HG02678 (cell line): ENCODE data around the gene DCLRE1A.
A peak's percentile ranks its signal among the peaks of the same experiment; 100 is the strongest.
"Not testable (repeated sequence)": the region's sequence is repeated elsewhere in the genome, so short reads cannot be mapped to it uniquely, and the experiment has no call there.

Source experiments
- ATAC-seq: cut with Tn5 transposase; IDR thresholded peaks from one replicate; pipeline ENCODE4 v1.9.1; 2021; ENCODE audit warnings: mild to moderate bottlenecking, moderate library complexity; ENCODE audit not compliant: unreplicated experiment

Gene DCLRE1A

DNA sequence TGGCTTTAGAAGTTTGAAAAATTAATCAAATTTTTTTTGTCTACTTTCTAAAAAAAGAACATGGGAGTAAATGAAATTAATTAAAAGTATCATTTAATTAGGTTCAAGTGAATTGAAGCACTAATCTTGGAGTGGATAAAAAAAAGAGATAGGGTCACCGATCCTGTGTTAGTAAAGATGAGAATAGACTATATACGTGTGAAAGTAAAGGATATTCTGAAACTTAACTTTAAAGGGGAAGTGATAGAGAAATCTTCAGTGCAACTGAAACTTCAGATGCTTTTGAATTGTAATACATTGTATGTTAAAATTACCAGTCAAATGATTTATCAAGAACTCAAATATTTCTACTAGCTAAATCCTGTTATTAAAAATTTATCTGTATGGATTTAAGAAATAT is 5.4 kb upstream of the DCLRE1A start:
- peak; percentile 38 for ATAC-seq

DNA sequence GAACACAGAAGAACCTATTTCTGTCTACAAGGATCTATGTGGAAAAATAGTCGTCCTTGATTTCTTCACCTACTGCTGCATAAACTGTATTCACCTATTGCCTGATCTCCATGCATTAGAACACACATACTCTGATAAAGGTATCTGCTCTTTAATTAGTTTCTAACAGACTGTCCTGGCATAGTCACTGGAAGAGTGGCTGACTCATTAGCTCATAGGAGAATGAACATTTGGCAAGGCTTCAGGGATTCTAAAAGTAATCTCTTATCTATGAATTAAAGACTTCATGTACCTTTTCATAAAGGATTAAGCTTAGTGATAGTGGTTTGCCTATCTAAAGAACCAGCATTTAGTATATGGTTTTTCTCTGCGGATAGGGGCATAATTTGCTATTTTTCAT is 4.7 kb upstream of the DCLRE1A start:
- no peak for ATAC-seq

- ATAC-seq: no peak
Measured at GRCh38 chr10:113857210-113857609, 3.3 kb upstream of the DCLRE1A start.

DNA sequence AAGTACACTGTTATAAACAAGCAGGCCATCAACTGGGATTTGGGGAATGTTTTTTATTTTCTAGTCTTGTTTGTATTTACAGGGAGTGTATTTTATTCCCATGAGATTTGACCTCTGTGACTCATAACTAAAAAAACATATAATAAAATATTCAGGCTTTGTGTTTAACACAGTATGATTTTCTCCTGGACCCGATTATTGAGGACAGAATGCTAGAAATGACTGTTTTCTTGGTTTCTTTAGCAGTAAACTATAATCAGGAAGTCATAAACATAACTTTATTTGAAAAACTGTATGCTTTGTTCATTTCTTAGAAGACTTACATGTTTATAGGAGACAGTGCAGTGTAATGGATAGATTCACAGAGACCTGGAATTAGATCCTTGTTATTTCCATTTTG is 2.7 kb upstream of the DCLRE1A start:
- ATAC-seq: no peak

DNA sequence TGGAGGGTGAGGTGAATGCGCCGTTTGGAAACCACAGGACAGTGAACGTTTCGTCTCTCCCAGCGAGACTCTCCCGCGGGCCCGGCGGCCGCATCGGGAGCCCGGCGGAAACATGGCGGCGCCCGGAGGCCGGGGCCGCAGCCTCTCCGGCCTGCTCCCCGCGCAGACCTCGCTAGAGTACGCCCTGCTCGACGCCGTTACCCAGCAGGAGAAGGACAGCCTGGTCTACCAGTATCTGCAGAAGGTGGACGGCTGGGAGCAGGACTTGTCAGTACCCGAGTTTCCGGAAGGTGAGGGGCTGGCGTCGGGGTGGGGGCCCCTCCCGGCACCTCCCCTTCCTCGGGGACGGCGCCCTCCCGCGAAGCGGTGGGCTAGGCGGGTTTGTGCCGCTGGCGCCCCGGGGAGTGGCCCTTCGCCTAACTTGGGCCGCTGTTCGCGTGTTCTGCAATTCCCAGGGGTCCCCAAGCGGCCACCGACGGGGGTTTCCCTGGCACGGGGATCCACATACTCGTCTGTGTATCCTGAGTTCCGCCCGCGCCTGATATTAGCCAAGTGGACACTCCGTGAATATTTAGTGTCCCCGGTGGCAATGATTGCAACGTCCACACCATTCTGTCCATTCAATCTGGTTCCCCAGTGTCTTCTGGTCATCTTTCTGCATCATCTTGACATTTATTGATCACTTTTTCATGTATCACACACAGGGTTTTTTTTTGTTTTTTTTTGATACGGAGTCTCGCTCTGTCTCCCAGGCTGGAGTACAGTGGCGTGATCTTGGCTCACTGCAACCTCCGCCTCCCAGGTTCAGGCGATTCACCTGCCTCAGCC is 1.1 kb upstream of the DCLRE1A start:
- peak; percentile 34 for ATAC-seq

DNA sequence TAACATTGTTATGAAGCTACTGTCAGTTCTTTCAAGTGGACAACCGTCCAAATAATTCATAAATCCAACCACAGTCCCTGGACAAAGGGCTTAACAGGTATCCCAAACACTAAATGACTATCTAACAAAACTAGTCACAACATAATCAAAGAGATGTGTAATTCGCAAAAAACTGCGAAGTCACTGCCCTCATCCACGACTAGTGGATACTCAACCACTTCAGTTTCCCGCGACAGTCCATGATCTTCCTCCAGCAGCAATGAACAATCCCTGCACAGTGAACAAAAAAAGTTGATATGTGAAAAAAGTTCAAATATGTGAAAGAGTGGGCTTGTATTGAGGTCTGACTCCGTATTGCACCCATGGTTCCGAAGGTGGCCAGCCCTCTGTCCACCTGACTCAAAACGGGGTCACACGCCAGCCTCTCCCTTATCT is 287 bp downstream of the DCLRE1A start:
- no peak for ATAC-seq

DNA sequence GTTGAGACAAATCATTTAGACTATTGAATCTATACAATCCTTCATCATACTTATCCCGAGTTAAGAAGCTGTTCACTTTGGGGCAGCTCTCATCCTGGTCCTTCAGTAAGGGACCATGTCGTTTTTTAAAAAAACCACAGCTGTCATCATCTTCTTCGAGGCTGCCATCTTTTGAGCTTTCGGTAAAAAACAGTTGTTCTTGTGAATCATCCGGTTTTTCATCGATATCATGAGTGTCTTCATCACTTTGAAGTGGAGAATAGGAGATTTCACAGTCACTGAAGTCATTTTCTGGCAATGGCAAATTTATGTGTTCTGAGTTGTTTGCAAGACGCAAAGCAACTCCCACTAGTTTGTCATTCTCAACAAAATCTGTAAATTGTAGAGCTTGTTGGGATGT is 3.9 kb downstream of the DCLRE1A start:
- no peak for ATAC-seq

DNA sequence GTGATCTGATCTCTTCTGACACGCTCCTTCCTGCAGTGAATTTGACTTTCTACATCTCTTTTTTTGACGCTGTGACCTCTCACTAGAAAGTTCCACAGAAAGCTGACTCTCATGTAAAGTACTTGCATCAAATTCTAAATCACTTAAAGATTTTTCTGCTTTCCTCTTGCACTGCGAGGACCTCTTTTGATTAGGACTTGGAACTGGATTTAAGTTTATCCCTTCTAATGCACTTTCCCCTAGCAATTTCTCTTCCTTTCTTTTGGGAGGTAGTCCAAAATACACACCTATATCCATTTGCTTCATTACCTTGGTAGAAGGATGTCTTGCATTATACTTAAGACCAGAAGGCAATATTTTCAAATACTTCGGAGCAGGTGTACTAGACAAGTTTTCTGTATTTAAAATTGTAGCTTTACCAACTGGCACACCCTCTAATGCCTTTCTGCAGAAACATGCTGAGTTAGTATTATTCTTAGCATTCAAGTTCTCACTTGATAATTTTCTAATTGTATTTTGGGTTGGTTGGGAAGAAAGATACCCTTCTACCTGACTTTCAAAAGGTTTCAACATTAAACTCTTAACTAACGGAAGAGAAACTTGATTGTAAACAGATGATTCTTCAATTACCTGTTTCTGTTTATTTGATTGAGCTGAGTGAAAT is 4.6 kb downstream of the DCLRE1A start:
- ATAC-seq: no peak

DNA sequence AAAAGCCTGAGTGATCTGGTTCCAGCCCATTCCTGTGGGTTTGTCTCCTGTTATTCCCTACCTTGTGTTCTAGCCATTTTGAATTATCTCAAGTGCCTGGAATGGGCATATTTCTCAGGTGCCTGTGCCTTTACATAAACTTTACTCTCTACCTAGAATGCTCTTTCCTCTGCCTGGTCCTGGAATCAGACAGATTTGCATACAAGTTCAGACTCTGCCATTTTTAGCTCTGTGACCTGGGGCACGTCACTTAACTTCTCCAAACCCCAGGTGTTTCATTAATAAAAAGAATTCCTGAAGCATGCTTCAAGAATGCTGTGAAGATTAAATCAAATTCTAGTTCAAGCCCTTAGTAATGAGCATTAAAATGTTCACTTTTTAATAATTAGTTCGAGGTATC is 7.8 kb downstream of the DCLRE1A start:
- no peak for ATAC-seq

DNA sequence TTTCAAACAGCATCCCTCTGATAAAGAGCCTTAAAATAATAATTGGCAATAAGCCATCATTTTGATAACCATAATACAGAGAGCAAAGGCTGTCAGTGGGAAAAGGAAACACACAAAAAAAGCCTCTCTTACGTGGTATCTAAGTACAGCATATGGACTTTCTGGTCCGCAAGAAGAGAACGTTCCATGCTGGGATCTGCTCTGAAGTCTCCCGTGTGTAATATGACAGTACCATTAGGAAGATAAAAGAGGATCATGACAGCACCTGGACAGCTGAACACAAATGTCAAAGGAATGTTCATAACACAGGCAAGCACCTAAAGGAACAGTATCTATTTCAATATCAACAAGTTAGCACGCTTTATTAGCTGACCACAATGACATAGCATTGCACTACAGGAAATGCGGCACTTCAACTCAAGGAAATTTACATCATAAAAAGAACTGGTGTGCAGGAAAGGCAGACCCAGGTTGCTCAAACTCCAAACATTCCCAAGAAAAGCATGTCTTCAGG is 9.9 kb downstream of the DCLRE1A start:
- ATAC-seq: no peak

DNA sequence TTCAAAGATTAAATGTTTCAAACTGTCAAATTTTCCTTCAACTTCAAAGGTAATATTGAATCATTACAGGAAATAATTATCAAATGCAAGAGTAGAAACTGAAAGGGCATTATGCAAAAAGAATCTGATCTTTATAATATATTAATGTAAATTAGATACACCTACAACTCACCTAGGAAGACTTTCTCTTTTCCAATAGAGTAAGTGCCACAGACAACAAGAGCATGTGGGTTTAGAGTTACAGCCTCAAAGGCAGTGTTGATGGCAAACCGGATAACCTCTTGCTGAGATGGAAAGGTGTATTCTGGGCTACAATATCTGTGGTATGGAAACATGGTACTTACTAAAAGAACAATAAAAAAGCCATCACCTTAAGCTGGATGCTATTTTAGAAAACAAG is 11.7 kb downstream of the DCLRE1A start:
- no peak for ATAC-seq

DNA sequence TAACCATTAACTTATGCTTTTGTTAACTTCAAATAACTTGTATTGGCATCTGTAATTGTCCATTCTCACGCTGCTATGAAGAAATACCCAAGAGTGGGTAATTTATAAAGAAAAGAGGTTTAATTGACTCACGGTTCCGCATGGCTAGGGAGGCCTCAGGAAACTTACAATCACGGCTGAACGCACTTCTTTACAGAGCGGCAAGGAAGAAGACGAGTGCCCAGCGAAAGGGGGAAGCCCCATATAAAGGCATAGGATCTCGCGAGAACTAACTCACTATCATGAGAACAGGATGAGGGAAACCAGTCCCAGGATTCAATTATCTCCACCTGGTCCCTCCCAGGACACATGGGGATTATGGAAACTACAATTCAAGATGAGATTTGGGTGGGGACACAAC is 25.3 kb downstream of the DCLRE1A start:
- ATAC-seq: not testable (repeated sequence)

- ATAC-seq: no peak
Measured at GRCh38 chr10:113825791-113826190, 28.1 kb downstream of the DCLRE1A start.

- ATAC-seq: no peak
Measured at GRCh38 chr10:113823389-113823788, 30.5 kb downstream of the DCLRE1A start.

- no peak for ATAC-seq
Measured at GRCh38 chr10:113822174-113822573, 31.7 kb downstream of the DCLRE1A start.

- not testable (repeated sequence) for ATAC-seq
Measured at GRCh38 chr10:113821306-113821705, 32.6 kb downstream of the DCLRE1A start.

GRCh38 chr10:113820507-113820906 is 33.4 kb downstream of the DCLRE1A start:
- ATAC-seq: no peak

GRCh38 chr10:113819989-113820388 is 33.9 kb downstream of the DCLRE1A start:
- ATAC-seq: no peak

DNA sequence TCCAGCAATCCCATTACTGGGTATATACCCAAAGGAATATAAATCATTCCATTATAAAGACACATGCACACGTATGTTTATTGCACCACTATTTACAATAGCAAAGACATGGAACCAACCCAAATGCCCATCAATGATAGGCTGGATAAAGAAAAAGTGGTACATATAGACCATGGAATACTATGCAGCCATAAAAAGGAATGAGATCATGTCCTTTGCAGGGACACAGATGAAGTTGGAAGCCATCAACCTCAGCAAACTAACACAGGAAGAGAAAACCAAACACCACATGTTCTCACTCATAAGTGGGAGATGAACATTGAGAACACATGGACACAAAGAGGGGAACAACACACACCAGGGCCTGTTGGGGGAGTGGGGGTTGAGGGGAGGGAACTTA is 39.2 kb downstream of the DCLRE1A start:
- not testable (repeated sequence) for ATAC-seq

- no peak for ATAC-seq
Measured at GRCh38 chr10:113808168-113808567, 45.7 kb downstream of the DCLRE1A start.

DNA sequence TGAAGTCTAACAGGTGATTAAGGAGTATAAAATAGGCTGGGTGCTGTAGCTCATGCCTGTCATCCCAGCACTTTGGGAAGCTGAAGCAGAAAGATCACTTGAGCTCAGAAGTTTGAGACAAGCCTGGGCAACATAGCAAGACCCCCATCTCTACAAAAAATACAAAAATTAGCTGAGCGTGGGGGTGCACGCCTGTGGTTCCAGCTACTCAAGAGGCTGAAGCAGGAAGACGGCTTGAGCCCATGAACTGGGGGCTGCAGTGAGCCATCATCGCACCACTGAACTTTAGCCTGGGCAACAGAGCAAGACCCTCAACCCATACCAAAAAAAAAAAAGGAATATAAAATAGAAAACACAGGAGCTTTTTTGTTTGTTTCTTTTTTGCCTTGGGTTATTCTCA is 47.4 kb downstream of the DCLRE1A start:
- ATAC-seq: no peak

DNA sequence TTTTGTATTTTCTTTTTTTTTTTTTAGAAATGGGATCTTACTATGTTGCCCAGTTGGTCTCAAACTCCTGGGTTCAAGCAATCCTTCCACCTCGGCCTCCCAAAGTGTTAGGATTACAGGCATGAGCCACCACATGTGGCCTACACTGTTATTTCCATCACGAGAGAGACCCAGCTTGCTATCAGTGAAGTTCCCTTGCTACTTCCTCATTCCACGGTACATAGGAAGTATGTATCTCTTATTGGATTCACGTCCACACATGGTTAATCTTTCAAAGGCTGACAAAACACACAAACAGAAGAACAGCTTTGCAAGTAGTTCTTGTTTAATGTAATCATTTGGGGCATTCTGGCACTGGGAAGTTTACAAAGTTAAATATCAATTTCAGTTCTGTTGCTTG is 50.9 kb downstream of the DCLRE1A start:
- no peak for ATAC-seq
